Bronchial smooth muscle cell (primary cell): ENCODE data around the gene FHAD1. TPM values are rescaled to one million over a fixed set of nuclear protein-coding genes. Genes with fewer than 3 reads are reported as not detected.

ENCODE experiments used
- total RNA-seq: library from RNA; depleted of rRNA; stranded (reverse); fragments of >200 nt; gene quantifications from 2 replicates; pipeline ENCODE4 v1.2.1, GENCODE V29; 2014

The FHAD1 gene
- 0.26 and 0.32 TPM in 2 replicates for total RNA-seq

DNA sequence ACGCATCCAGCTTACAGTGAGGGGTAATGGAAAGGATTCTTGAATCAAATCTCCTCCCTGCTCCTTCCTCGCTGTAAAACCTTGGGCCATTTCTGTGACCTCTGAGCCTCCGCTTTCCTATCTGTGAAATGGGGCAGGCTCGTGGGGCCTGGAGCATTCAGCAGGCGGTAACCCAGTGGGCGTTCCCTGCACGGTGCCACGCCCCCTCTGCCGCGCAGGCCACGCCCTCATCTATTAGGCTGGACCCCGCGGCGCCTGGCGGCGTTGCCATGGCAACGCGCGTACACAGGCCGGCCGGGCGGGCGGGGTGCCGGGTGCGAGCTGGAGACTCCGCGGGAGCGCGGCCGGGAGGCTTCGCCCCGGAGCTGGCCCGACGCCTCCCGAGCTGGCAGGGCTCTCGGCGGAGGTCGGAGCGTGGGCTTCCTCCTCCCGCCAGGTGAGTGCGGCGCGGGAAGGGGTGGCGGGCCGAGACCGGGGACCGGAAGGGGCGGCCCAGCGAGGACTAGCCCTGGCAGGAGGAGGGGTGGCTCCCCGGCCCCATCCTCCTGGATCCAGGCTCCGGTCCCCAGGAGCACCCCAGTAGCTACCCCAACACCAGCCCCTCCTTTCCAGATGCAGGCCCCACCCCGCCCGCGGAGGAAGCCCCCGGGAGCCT lies at the start of gene FHAD1:
Gene FHAD1 (plus strand): TSS at position 264 of the 655 bp plus-strand sequence. CDS start 4,562 bp downstream, outside the sequence.

DNA sequence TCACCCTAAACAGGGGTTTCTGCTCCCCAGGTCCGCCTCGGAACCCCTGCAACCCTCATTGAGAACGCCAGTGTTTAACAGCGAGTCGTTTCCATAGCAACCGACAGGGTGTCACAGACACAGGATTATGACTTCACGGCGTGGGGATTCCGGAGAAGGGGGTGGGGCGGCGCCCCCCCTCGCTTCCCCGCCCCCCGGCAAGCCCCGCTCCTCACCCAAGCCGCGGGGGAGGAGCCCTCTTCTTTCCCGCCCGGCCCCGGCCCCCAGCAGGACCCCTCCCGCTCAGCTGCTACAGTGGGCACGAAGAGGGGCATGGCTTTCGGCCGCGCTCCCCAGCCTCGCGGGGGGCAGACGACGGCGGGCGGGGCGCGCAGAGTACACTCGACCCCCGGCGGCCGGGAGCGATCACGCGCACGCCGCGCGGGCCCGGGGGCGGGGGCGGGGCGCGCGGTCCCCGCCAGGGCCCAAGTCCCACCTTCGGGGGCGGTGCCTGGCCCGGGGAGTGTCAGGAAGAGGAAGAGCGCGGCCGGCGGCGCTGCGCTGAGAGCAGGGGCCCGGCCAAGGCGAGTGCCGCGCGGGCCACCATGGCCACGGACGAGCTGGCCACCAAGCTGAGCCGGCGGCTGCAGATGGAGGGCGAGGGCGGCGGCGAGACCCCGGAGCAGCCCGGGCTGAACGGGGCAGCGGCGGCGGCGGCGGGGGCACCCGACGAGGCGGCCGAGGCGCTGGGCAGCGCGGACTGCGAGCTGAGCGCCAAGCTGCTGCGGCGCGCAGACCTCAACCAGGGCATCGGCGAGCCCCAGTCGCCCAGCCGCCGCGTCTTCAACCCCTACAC lies 162.6 kb downstream of the FHAD1 start, which contains the start of gene EFHD2:
Gene EFHD2 (plus strand): TSS at position 501 of the 835 bp plus-strand sequence. CDS start 84 bp downstream, at position 585.

Other genes with a start within 250 kb of the FHAD1 start
- gene TMEM51, start 93.5 kb upstream of the FHAD1 start, total RNA-seq: 2.8 and 4.1 TPM in 2 replicates
- 8.8 and 26.5 TPM in 2 replicates for gene EFHD2, start 162.7 kb downstream of the FHAD1 start, total RNA-seq
- gene CTRC, start 191.2 kb downstream of the FHAD1 start, total RNA-seq: under 0.01 TPM in 1 of 2 replicates, not detected in the other
- gene CELA2A, start 209.5 kb downstream of the FHAD1 start, total RNA-seq: not detected in 2 replicates
- not detected in 2 replicates for gene CELA2B, start 228.9 kb downstream of the FHAD1 start, total RNA-seq